NB4 (cell line): ENCODE measurements around the gene MSX1.

ENCODE experiments used
- DNase-seq: peaks from one replicate; pipeline ENCODE4 v3.0.0; 2010; ENCODE audit warnings: low read depth
- H3K4me3 ChIP-seq: one replicate; pipeline ENCODE4 v1.5.1; 2011; ENCODE audit warnings: mild to moderate bottlenecking, low read depth, low read length, moderate library complexity
- MYC ChIP-seq: IDR thresholded peaks from 2 replicates; pipeline ENCODE4 v1.6.1; 2011; ENCODE audit warnings: low read depth, low read length
- POLR2A ChIP-seq: IDR thresholded peaks from 2 replicates; pipeline ENCODE4 v1.6.1; 2011; ENCODE audit warnings: mild to moderate bottlenecking; ENCODE audit not compliant: insufficient read length; ENCODE audit errors: extremely low read depth
- TF ChIP-seq, protein P1 (sequence below): IDR thresholded peaks from 2 replicates; pipeline ENCODE4 v1.6.1; 2011; ENCODE audit warnings: low read depth, low read length
- TF ChIP-seq, protein P2 (sequence below): IDR thresholded peaks from one replicate; pipeline ENCODE4 v1.5.1; 2012; ENCODE audit warnings: low read depth, low read length

MSX1 gene

DNA sequence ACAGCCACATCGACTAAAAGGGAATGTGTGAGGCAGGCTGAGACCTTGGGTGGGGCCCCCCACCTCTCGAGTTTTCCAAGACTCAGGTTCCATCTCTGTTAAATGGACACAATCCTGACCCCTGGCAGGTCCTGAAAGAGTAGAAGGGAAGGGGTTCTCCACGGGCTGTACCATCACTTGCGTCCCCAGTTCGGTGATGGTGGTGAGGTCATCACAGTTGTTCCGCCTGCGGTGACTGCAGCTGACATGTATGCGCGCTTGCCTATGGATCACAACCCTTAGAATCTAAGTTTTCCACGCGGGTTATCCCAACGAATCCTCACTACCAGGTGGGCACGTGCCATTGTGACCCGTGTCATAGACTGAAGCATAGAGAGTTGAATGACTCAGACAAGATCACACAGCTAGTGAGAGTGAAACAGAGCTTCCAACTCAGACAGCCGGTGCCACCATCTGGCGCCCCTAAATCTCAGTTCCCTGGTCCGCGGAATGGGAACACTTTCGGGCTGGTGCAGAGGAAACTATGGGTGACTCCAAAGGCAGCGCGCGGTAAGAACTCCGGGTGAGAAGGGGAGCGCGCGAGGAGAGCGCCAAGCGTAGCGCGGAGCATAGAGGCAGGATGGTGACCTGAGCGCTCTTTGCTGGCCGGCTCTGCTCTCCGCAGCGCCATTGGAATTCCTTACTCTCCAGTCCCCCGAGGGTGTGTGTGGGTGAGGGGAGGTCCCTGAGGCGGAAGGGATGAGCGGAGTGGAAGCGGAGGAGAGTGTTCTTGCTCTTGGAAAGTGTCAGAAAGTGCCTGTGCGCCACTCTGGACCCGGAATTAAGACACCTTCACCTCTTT, 10.5 kb downstream of the MSX1 start:
- no peak for DNase-seq
- H3K4me3 ChIP-seq, result no peak overlapping the region
- TF ChIP-seq, protein P1, sequence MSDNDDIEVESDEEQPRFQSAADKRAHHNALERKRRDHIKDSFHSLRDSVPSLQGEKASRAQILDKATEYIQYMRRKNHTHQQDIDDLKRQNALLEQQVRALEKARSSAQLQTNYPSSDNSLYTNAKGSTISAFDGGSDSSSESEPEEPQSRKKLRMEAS, result no peak
- no peak for TF ChIP-seq POLR2A
- no peak for TF ChIP-seq MYC
- TF ChIP-seq, protein P2, sequence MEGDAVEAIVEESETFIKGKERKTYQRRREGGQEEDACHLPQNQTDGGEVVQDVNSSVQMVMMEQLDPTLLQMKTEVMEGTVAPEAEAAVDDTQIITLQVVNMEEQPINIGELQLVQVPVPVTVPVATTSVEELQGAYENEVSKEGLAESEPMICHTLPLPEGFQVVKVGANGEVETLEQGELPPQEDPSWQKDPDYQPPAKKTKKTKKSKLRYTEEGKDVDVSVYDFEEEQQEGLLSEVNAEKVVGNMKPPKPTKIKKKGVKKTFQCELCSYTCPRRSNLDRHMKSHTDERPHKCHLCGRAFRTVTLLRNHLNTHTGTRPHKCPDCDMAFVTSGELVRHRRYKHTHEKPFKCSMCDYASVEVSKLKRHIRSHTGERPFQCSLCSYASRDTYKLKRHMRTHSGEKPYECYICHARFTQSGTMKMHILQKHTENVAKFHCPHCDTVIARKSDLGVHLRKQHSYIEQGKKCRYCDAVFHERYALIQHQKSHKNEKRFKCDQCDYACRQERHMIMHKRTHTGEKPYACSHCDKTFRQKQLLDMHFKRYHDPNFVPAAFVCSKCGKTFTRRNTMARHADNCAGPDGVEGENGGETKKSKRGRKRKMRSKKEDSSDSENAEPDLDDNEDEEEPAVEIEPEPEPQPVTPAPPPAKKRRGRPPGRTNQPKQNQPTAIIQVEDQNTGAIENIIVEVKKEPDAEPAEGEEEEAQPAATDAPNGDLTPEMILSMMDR, result no peak

DNA sequence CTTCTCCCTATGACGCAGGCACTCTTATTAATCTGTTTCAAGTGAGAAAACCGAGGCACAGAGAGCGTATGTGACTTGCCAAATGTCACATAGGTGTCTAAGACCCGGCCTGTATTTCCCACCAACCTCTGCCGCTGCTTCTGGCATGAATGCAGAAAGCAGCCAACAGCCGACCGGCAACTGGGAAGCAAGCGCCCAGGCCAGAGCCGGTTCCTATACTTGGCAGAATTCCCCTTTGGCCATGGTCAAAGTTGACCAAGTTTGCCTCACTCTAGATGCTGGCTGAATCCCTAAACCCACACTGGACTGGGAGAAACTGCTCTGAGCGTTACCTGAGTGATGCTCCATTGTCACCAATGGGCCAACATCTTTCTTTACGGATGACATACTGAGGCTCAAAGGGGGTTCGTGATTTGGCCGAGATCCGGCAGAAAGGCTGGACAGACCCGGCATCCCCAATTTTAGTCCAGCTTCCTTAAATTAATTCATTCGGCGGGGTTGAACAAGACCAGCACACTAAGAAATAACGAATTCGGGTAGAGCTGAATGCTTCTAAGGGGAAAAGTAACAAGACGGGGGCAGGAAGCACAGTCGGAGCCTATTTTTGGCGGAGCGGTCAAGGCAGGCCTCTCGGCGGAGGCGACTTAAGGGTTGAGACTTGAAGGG, 11.2 kb downstream of the MSX1 start:
- no peak for TF ChIP-seq MYC
- TF ChIP-seq, protein P2, result no peak
- TF ChIP-seq, protein P1, result no peak
- TF ChIP-seq POLR2A, result no peak
- no peak overlapping the region for H3K4me3 ChIP-seq
- no peak for DNase-seq

DNA sequence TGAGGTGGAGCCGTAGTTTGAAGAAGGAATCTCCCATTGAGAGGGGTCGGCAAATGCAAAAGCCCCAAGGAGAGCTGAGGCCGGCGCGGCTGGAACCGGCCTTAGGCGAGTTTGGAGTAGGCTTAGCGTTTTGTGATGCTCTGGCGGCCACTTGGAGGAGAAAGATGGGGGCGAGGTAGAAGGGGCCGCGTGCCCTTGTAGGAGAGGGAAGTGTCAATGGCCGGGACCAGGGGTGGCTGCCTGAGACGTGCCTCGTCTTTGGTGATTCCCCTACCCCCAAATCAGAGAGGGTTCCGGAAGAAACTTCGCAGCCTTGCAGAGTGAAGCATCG, 11.7 kb downstream of the MSX1 start:
- TF ChIP-seq MYC (no peak), POLR2A (no peak)
- TF ChIP-seq, protein P2, result no peak
- TF ChIP-seq, protein P1, result no peak
- no peak overlapping the region for H3K4me3 ChIP-seq
- DNase-seq, result no peak

DNA sequence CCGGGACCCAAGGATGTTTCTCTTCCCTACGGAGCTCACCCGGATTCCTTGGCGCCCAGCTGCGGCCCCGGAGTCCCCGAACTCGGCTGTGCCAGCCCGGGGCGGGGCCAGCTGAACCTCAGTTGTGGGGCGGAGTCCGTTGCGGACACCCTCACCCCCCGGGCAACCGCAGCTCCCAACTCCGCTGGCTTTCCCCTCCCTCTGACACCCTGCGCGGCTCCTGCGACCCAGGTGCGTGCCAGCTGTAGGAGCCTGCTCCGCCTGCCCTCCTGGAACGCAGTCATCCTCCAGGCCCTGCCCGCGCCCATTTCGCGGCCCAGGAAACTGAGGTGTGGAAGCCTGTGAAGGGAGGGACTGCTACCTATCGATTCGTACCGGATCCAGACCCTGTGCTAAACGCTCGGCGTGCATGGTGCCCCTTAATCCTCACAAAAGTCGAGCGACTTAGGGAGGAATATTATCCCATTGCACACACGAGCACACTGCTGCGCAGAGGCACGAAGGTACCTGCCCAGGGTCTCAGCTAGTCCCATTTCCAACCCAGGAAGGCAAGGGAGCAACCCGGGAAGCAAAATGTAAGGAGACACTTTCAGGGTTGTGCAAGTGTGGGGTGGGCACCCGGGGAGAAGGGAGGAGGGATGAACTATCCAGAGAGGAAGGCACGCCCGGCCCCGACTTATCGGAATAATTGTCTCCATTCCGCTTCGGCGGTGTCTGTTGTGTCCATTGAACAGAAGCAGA, 12.3 kb downstream of the MSX1 start:
- no peak overlapping the region for H3K4me3 ChIP-seq
- no peak for DNase-seq
- TF ChIP-seq, protein P2, result no peak
- TF ChIP-seq MYC (no peak), POLR2A (no peak)
- TF ChIP-seq, protein P1, result no peak

DNA sequence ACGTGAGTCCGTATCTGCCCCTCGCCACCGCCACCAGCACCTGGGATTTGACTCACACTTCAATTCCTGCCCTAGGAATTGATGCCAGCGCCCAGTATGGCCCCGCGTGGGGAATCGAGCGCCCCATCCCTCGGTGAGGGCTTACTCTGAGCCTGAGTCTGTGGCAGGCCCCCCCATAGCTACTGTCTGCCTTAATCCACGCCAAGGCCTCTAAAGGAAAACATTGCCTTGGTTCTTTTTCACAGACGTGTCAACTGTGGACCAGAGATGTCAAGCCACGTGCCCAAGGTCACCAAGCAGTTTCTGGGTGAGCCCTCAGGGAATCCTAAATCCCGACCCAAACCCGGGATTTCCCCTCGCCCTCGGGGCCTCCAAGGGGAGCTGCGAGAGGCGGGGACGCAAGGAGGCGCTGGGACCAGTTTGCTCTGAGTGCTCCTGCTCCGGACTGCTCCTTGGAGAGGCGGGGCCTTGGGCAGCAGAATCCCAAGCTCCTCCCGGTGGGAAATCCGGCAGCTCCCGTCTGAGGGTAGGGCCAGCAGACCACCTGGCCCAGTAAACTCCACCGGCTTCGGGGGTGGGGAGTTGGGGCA, 12.9 kb downstream of the MSX1 start:
- no peak for DNase-seq
- no peak overlapping the region for H3K4me3 ChIP-seq
- TF ChIP-seq POLR2A, result no peak
- TF ChIP-seq, protein P1, result no peak
- TF ChIP-seq, protein P2, result no peak
- TF ChIP-seq MYC, result no peak
